Central memory CD8-positive, alpha-beta T cell (primary cell): ENCODE data around the gene ACTG1.

Source experiments
- ATAC-seq: fragments of 150-1000 bp; cut with Tn5 transposase; replicated peaks from 2 replicates; pipeline ENCODE4 v1.10.0; 2022; ENCODE audit warnings: mild to moderate bottlenecking, moderate FRiP score, moderate number of reproducible peaks; ENCODE audit not compliant: poor library complexity, severe bottlenecking; ENCODE audit errors: extremely low read depth
- DNase-seq, 2 donors: peaks; one replicate each; pipeline ENCODE4 v3.0.0; 2021; ENCODE audit warnings: low spot score in 2 of 2
- H3K27ac Mint-ChIP-seq: one replicate; pipeline ENCODE4 v1.8.0; 2022; ENCODE audit warnings: low read depth, mild to moderate bottlenecking, moderate library complexity, mixed read lengths
- H3K27me3 Mint-ChIP-seq: one replicate; pipeline ENCODE4 v1.8.0; 2022; ENCODE audit warnings: mixed read lengths
- H3K36me3 Mint-ChIP-seq: one replicate; pipeline ENCODE4 v1.8.0; 2022; ENCODE audit warnings: mild to moderate bottlenecking, moderate library complexity, mixed read lengths; ENCODE audit not compliant: insufficient read depth
- H3K4me1 Mint-ChIP-seq: one replicate; pipeline ENCODE4 v1.8.0; 2022; ENCODE audit warnings: mixed read lengths
- H3K4me3 Mint-ChIP-seq: one replicate; pipeline ENCODE4 v1.8.0; 2022; ENCODE audit warnings: mild to moderate bottlenecking, moderate library complexity, mixed read lengths
- H3K9me3 Mint-ChIP-seq: one replicate; pipeline ENCODE4 v1.8.0; 2022; ENCODE audit warnings: mixed read lengths

The ACTG1 gene

DNA sequence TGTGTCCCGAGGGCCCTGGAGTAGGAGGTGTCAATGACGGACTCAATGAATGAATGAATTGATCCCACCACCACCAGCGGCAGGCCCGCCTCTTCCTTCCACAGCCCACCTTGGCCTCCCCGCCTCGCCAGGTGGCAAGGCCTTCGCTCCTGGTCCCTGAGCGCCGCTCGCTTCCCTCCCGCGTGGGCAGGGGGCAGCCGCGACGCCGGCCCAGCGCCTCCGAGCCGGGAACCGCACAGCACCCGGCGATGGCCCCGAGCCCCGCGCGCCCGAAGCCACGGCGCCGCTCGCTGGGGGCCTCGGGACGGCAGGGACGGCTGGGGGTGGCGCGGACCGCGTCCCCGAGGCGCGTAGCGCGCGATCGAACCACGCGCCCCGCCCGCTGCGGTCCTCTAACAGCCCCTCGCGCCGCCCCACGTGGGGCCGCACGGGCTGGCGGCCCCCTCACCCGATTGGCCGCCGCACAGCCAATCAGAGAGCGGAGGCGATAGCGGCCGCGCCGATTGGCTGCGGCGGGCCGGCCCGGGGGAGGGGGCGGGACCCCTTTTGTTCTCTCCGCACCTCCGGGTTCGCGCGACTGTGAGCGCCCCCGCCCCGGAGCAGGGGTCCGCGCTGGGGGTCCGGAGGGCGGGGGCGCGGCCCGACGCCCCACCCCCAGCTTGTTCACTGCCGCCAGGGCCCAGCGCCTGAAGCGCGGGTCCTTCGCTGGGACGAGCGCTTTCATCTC is 31.4 kb downstream of the ACTG1 start:
- ATAC-seq: no peak
- Mint-ChIP-seq H3K27ac (no peak overlapping the region), H3K4me1 (no peaks in the 10 kb centered on the region)

DNA sequence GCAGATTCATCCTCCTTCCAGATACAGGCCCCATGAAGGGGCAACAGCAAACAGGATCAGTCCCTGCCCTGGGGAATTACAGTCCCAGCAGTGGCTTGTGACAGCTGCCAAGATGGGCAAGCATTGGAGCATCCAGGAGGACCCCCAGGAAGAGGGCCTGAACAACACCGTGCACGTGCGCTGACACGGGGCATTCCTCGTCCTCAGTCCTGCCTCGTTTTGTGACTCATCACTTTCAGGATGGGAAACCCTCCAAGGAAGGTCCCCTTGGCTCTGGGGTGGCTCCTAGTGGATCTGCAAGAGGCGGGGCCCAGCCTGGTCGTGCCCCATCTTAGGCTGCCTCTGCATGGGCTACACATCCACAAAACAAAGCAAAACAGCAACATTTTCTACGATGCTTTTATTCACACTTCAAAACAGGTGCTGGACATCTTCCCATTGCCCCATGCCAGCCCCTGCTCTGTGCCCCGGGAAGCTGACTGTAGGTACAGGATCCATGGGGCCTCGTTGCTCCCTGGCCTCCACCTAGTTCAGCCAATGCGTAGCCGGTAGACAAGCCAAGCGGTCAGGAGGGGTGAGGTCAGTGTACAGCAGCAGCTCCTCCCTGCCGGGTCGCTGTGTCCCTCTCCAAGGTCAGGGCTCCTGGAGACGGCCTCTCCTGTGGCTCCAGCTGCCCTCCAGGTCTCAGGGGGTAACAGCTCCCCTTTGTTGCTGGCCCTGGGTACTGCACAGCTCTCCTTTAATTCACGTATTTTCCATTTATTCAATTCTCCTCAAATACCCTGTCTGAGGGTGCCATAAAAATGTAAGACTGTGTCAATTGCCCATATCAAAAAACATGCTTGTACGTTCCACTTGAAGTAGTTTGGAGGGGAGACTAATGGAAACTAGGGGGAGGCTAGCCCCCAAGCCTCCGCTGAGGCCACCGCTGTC is 32.2 kb downstream of the ACTG1 start:
- peaks cover 46% of the 10 kb centered on the region for H3K27me3 Mint-ChIP-seq
- ATAC-seq (no peak), DNase-seq (no peak)
- peaks cover 3% of the 10 kb centered on the region for H3K36me3 Mint-ChIP-seq
- H3K4me1 Mint-ChIP-seq: no peaks in the 10 kb centered on the region
- no peaks in the 10 kb centered on the region for H3K9me3 Mint-ChIP-seq
- no peak overlapping the region for H3K27ac Mint-ChIP-seq
- H3K4me3 Mint-ChIP-seq: no peak overlapping the region

More for the DNA sequence above, 31.4 kb downstream of the ACTG1 start:
- no peaks in the 10 kb centered on the region for H3K9me3 Mint-ChIP-seq
- peaks cover 52% of the 10 kb centered on the region for H3K27me3 Mint-ChIP-seq
- H3K4me3 Mint-ChIP-seq: peak overlapping the region; percentile 49
- H3K36me3 Mint-ChIP-seq: peaks cover 3% of the 10 kb centered on the region
- no peak for DNase-seq

DNA sequence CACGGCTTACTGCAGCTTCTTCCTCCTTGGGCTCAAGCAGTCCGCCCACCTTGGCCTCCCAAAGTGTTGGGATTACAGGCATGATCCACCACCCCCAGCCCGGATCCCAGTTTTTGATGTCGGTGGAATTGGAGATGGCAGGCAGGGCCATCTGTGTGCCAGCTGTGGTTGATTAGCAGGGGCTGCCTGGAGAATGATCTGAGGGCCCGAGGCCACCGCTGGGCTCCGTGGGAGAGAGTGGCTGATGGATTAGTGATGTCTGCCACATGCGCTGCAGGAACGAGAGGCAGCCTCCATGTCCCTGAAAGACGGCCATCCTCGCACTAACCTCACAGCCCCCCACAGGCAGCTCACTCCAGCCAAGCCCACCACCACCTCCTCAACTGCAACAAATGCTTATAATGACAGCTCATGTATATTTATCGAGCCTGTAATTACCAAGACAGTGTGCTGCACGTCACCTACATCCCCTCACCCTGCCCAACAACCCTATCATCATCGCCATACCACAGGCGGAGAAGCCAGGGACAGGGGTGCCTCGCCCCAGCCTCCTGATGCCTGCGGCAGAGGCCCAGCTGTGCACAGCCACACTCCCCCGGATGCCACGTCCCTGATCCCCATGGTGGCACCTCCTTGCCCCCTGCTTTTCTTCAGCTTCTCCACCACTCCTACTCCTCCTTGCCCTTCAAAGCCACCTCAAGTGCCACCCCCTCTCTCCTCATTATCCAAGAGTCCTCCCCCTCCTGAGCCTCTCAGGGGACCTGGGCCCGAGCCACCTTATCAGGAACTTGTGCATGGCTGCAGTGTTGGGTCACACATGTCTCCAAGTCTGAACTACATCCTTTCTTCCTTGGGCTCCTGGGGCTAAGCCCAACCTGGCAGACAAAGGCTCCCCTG is 33.2 kb downstream of the ACTG1 start:
- no peaks in the 10 kb centered on the region for H3K9me3 Mint-ChIP-seq
- peaks cover 3% of the 10 kb centered on the region for H3K36me3 Mint-ChIP-seq
- no peak overlapping the region for H3K27ac Mint-ChIP-seq

DNA sequence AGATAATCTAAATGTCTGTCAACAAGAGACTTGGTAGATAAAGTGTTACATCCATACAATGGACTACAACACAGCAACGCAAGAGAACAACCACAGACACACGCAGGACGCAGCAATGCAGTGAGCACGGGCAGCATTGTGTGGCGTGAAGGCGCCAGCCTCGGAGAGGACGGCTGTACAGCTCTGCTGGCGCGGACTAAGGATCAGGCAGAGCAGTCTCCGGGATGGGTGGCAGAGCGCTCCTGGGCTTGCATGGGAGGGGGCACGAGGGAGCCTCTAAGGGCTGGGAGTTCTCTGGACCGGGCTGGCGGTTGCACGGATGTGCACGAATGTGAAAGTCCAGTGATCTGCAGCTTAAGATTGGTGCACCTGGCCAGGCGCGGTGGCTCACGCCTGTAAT is 34.5 kb downstream of the ACTG1 start:
- no peak overlapping the region for H3K27ac Mint-ChIP-seq
- no peak for ATAC-seq
- peaks cover 3% of the 10 kb centered on the region for H3K36me3 Mint-ChIP-seq
- H3K4me1 Mint-ChIP-seq: no peaks in the 10 kb centered on the region
- no peaks in the 10 kb centered on the region for H3K9me3 Mint-ChIP-seq
- peak overlapping the region; percentile 7 for H3K4me3 Mint-ChIP-seq
- DNase-seq: no peak
- H3K27me3 Mint-ChIP-seq: peaks cover 45% of the 10 kb centered on the region

More for the DNA sequence above, 33.2 kb downstream of the ACTG1 start:
- ATAC-seq (no peak), DNase-seq (no peak)
- Mint-ChIP-seq H3K4me1 (no peaks in the 10 kb centered on the region), H3K4me3 (no peak overlapping the region), H3K27me3 (peaks cover 46% of the 10 kb centered on the region)

DNA sequence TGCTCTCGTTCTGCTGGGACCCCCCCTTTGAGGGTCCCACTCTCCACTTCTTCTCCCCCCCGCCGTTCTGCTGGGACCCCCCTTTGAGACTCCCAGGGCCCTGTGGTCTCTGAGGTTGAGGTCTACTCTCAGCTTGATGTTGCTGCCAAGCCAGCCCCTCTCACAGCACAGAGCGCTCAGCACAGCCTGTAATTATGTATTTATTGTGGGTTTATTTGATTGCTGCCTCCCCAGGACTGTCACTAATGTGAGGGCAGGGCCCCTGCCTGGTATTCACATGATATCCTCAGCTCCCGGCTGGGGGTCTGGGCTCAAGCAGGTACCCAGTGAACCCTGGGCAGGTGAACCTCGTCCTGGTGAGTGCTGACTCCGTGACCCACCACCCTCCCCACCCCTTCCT is 35.4 kb downstream of the ACTG1 start:
- Mint-ChIP-seq H3K27ac (no peak overlapping the region), H3K9me3 (no peaks in the 10 kb centered on the region), H3K4me3 (no peak overlapping the region), H3K36me3 (peaks cover under 1% of the 10 kb centered on the region), H3K27me3 (peaks cover 35% of the 10 kb centered on the region), H3K4me1 (no peaks in the 10 kb centered on the region)
- no peak for ATAC-seq
- DNase-seq: no peak

DNA sequence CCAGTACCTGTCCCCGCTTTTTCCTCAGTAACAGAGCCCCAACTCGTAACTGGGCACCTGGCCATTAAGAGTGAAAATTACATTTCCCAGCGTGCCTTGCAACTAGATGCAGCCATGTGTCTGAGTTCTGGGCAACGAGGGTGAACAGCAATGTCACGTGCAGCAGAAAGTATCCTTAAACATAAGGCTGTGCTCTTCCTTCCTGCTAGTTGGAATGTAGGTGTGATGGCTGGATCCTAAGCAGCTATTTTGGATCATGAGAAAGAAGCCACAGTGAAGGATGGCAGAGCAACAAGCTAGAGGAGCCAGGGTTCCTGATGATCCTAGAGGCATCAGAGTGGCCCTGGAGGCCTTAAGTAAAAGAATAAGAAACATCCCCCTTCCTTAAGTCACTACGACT is 36.0 kb downstream of the ACTG1 start:
- ATAC-seq: no peak
- Mint-ChIP-seq H3K27ac (no peak overlapping the region), H3K4me3 (no peak overlapping the region), H3K9me3 (no peaks in the 10 kb centered on the region), H3K27me3 (peaks cover 30% of the 10 kb centered on the region), H3K36me3 (no peaks in the 10 kb centered on the region), H3K4me1 (no peaks in the 10 kb centered on the region)
- DNase-seq: no peak

DNA sequence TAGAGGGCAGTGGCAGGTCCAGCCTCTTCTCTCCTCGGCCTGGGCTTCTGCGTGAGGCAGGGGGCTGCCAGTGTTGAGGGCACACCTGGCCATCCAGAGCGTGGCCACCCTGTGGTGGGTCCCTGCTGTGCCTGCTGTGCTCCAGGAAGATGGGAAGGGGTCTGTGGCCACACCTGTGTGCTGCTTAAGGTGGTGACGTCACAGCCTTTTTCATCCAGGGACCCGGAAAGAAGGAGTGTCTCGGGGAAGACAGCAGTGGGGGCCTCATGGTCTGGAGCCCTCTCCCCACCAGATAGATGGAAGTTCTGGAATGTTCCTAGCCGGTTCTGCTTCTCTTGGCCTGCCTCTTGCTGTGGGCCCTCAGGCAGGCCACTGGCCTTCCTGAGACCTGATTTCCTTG is 36.5 kb downstream of the ACTG1 start:
- H3K4me3 Mint-ChIP-seq: no peak overlapping the region
- H3K27ac Mint-ChIP-seq: no peak overlapping the region
- peaks cover 28% of the 10 kb centered on the region for H3K27me3 Mint-ChIP-seq
- no peaks in the 10 kb centered on the region for H3K36me3 Mint-ChIP-seq
- no peaks in the 10 kb centered on the region for H3K4me1 Mint-ChIP-seq
- DNase-seq (no peak), ATAC-seq (no peak)
- H3K9me3 Mint-ChIP-seq: no peaks in the 10 kb centered on the region

DNA sequence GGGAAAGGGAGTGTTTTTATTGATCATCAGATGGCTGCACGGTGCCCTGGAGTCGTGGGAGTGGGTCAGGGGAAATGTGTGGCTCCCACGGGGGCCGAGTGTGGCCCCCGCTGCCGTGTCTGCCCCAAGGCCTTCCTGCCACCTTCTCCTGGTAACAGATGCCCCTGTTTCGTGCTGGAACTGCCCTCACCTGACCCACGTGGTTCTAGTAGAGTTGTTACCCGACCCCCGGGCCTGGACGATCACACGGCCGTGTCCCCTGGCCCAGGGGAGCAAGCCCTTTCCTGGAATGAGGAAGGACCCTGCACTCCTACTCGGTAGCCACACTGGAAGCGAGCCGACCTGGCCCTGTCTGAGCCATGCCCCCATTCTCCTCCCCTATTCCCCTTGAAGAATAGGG is 37.6 kb downstream of the ACTG1 start:
- Mint-ChIP-seq H3K27ac (no peak overlapping the region), H3K9me3 (no peaks in the 10 kb centered on the region), H3K36me3 (no peaks in the 10 kb centered on the region), H3K4me3 (no peak overlapping the region), H3K27me3 (peaks cover 17% of the 10 kb centered on the region), H3K4me1 (no peaks in the 10 kb centered on the region)
- ATAC-seq (no peak), DNase-seq (no peak)

DNA sequence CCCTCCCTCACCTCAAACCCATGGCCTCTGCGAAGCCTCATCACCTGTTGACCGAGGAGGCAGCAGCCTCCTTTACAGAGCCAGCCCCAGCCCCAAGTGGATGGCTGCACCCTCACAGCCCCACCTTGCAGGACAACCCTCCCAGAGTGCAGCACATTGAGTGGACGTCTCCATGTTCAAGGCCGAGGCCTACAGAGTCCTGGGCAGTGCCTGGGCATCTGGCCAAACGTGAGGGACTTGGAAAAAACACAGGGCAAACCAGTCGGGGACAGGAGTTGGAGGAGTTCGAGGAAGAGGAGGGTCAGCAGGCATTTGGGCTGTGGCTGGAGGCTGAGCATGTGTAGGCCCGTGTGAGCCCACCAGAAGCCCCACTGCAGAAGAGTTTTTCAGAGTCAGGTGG is 39.6 kb downstream of the ACTG1 start:
- no peak overlapping the region for H3K4me3 Mint-ChIP-seq
- H3K4me1 Mint-ChIP-seq: no peaks in the 10 kb centered on the region
- H3K36me3 Mint-ChIP-seq: no peaks in the 10 kb centered on the region
- H3K27me3 Mint-ChIP-seq: peaks cover 4% of the 10 kb centered on the region
- H3K27ac Mint-ChIP-seq: no peak overlapping the region
- no peak for ATAC-seq
- no peaks in the 10 kb centered on the region for H3K9me3 Mint-ChIP-seq
- DNase-seq: no peak

DNA sequence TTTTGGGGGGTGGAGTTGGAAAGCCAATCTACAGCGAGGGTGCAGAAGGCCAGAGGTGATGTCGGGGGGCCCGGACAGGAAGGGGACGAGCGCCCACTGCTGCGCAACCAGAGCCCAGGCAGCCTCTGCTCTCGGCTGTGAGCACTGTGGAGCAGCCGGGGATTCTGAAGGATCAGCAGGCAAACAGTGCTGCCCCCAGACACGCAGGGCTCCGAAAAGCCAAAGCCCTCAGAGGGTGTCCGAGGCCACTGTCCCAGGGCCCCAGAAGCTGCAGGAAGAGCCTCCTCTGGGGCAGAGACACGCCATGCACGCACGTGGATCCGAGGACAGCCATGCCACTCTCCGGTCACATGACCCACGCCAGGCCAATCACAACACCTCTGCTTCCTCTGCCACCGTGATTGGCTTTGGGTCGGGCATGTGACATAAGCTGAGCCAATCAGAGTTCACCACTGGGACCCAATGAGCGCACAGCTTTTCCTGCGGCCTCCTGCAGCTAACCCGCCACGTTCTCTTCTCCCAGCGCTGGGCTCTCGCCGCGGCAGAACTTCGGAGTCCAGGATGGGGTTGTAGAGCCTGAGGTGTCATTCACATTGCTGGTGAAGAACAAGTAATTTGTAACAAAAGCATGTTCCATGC is 40.7 kb downstream of the ACTG1 start:
- H3K9me3 Mint-ChIP-seq: no peaks in the 10 kb centered on the region
- H3K27me3 Mint-ChIP-seq: no peaks in the 10 kb centered on the region
- H3K4me3 Mint-ChIP-seq: no peak overlapping the region
- no peak for ATAC-seq
- DNase-seq: no peak
- H3K4me1 Mint-ChIP-seq: no peaks in the 10 kb centered on the region
- no peaks in the 10 kb centered on the region for H3K36me3 Mint-ChIP-seq
- no peak overlapping the region for H3K27ac Mint-ChIP-seq

DNA sequence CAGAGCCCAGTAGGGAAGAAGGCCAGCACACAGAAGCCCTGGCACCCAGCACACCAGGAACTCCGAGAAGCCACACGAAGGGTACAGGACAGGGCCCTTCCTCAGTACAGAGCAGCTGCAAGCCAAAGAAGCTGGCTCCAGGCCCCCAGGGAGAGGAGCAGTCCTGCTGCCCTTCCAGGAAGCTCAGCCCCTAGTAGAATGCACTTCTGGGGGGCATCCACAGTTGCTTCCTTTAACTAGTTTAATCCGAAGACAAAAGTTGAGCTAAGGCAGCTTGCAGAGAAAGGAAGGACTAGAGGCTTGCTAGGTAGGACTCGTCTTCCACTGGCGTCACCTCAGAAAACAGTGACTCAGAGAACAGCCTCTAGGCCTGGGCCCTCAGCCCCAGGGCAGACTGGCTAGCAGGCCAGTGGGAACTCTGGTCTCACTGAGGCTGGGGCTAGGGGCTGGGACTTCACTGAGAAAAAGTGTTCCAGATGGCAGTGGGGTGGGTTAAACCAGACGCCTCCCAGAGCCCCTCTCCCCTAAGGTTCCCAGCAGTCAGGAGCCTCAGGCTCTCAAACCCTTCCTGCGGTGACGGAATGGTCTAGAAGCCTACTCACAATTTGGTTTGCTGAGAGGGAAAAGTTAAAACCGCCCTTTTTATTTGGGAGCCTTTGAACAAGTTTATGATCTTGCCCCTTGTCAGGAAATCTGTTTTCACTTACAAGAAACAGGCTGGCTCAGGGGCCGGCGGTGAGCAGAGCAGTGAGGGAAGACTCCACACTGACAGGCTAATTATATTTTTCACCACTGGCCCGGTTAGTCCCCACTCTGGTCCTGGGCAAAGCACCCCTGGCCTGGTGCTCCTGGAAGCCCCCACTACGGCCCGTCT is 41.4 kb downstream of the ACTG1 start:
- no peaks in the 10 kb centered on the region for H3K27me3 Mint-ChIP-seq
- no peak overlapping the region for H3K27ac Mint-ChIP-seq
- DNase-seq: no peak
- H3K9me3 Mint-ChIP-seq: no peaks in the 10 kb centered on the region
- no peaks in the 10 kb centered on the region for H3K36me3 Mint-ChIP-seq
- H3K4me1 Mint-ChIP-seq: no peaks in the 10 kb centered on the region
- ATAC-seq: no peak
- no peak overlapping the region for H3K4me3 Mint-ChIP-seq
